ENCODE measurements around the gene IRS1.

GRCh38 chr2:226715347-226715990 is 84.2 kb downstream of the IRS1 start:
- TF ChIP-seq, protein P1, sequence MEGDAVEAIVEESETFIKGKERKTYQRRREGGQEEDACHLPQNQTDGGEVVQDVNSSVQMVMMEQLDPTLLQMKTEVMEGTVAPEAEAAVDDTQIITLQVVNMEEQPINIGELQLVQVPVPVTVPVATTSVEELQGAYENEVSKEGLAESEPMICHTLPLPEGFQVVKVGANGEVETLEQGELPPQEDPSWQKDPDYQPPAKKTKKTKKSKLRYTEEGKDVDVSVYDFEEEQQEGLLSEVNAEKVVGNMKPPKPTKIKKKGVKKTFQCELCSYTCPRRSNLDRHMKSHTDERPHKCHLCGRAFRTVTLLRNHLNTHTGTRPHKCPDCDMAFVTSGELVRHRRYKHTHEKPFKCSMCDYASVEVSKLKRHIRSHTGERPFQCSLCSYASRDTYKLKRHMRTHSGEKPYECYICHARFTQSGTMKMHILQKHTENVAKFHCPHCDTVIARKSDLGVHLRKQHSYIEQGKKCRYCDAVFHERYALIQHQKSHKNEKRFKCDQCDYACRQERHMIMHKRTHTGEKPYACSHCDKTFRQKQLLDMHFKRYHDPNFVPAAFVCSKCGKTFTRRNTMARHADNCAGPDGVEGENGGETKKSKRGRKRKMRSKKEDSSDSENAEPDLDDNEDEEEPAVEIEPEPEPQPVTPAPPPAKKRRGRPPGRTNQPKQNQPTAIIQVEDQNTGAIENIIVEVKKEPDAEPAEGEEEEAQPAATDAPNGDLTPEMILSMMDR (IDR thresholded peaks at IDR 0.05), result no peak
- TF ChIP-seq EP300 (IDR thresholded peaks at IDR 0.05) (no peak), POLR2A (IDR thresholded peaks at IDR 0.05) (no peak)

Data from stomach (tissue), 4 donors.